Lower leg skin (tissue), 3 donors: ENCODE data around the gene CYP3A4.
"Not testable (repeated sequence)": the region's sequence is repeated elsewhere in the genome, so short reads cannot be mapped to it uniquely, and the experiment has no call there.

Experiments
- POLR2A ChIP-seq, 2 donors: fragments of 450-650 bp; IDR thresholded peaks; one replicate each; pipeline ENCODE4 v1.6.1; 2016 to 2017; ENCODE audit warnings: antibody characterized with exemption in 2 of 2, mild to moderate bottlenecking in 1 of 2, moderate library complexity in 1 of 2
- TF ChIP-seq, protein P1 (sequence below), 3 donors: fragments of 450-650 bp; IDR thresholded peaks; one replicate each; pipeline ENCODE4 v1.5.1; 2016; ENCODE audit warnings: antibody characterized with exemption in 3 of 3, mild to moderate bottlenecking in 3 of 3, moderate library complexity in 2 of 3

DNA sequence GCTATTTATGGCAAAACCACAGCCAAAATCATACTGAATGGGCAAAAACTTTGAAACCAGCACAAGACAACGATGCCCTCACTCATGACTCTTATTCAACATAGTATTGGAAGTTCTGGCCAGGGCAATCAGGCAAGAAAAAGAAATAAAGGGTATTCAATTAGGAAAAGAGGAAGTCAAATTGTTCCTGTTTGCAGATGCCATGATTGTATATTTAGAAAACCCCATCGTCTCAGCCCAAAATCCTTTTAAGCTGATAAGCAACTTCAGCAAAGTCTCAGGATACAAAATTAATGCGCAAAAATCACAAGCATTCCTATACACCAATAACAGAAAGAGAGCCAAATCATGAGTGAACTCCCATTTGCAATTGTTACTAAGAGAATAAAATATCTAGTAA lies 38.6 kb downstream of the CYP3A4 start:
- TF ChIP-seq POLR2A (IDR thresholded peaks at IDR 0.05), result not testable (repeated sequence)
- TF ChIP-seq, protein P1, sequence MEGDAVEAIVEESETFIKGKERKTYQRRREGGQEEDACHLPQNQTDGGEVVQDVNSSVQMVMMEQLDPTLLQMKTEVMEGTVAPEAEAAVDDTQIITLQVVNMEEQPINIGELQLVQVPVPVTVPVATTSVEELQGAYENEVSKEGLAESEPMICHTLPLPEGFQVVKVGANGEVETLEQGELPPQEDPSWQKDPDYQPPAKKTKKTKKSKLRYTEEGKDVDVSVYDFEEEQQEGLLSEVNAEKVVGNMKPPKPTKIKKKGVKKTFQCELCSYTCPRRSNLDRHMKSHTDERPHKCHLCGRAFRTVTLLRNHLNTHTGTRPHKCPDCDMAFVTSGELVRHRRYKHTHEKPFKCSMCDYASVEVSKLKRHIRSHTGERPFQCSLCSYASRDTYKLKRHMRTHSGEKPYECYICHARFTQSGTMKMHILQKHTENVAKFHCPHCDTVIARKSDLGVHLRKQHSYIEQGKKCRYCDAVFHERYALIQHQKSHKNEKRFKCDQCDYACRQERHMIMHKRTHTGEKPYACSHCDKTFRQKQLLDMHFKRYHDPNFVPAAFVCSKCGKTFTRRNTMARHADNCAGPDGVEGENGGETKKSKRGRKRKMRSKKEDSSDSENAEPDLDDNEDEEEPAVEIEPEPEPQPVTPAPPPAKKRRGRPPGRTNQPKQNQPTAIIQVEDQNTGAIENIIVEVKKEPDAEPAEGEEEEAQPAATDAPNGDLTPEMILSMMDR (IDR thresholded peaks at IDR 0.05), result not testable (repeated sequence)
